Measurements from ENCODE around the gene TEDC2.

GRCh38 chr16:2478279-2478678, 18.4 kb downstream of the TEDC2 start:
- TF ChIP-seq CTCF (IDR thresholded peaks at IDR 0.05) (no peak), ZFX (IDR thresholded peaks at IDR 0.05; ENCODE audit: borderline replicate concordance) (no peak)

Data from 22Rv1 (cell line).